Measurements from ENCODE around the gene HHAT.

GRCh38 chr1:210413951-210414350, 85.2 kb downstream of the HHAT start:
- TF ChIP-seq CTCF (IDR thresholded peaks at IDR 0.05) (no peak), POLR2A (IDR thresholded peaks at IDR 0.05) (no peak)

Measured in testis (tissue), 2 donors.